HT1080 (cell line): ENCODE data around the gene C20orf96. TPM values are rescaled to one million over a fixed set of nuclear protein-coding genes. Genes with fewer than 3 reads are reported as not detected.
"Not testable (repeated sequence)": the region's sequence is repeated elsewhere in the genome, so short reads cannot be mapped to it uniquely, and the experiment has no call there.

Experiments
- DNase-seq: peaks from one replicate; pipeline ENCODE4 v3.0.0-alpha.2; 2015; ENCODE audit warnings: low read depth
- polyA plus RNA-seq, 2 experiments: library from polyadenylated mRNA; depleted of rRNA; stranded (reverse); fragments of >200 nt; gene quantifications; 2 replicates each; pipeline ENCODE4 v1.2.3, GENCODE V29; 2015
- total RNA-seq: library from RNA; depleted of rRNA; stranded (reverse); fragments of >200 nt; shearing (Covaris generic); gene quantifications from 2 replicates; pipeline ENCODE4 v1.2.3, GENCODE V29; 2014; rRNA removed

The C20orf96 gene
- total RNA-seq: 0.23 and 0.50 TPM in 2 replicates
- 1.7 and 2.2 TPM in 2 replicates for polyA plus RNA-seq (2015; cell fraction: cytosol; rRNA removed)
- polyA plus RNA-seq (2015; cell fraction: nucleus; rRNA removed): 5.3 and 6.7 TPM in 2 replicates

DNA sequence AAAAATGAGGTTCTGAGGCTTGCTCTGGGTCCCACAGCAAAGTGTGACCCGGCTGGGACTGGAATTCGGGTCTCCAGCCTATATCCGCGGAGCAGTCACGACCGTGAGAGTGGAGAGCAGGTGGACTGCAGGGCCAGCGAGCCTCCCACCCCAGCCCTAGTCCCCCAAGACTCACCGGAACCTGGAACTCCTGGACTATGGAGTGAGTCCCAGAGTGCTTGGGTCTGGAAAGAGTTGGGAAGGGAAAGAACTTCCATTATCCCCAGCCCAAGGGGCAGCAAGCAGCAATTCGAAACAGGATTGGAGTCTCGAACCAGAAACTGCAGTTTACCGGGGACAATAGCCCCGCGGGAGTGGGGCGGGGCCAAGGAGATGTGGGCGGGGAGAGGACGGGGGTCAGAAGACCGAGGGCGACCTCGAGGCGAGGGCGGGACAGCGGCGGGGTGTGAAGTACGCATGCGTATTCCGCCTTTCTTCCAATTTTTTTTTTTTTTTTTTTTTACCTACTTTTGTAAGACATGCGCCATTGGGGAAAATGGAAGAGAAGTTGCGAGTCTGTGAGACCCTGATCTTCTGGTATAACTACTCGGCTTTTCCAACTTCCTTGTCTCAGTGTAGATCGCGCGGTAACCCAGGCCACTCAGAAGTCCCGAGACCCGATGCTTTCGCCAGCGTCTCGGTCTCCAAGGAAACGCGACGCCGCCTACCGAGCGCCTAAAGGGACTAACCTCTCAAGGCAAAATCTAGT, at the start of gene C20orf96:
TSS of gene C20orf96 (minus strand) at position 667 of the 748 bp plus-strand sequence. CDS start at position 527, 140 bp downstream.
- peak; percentile 89 for DNase-seq

DNA sequence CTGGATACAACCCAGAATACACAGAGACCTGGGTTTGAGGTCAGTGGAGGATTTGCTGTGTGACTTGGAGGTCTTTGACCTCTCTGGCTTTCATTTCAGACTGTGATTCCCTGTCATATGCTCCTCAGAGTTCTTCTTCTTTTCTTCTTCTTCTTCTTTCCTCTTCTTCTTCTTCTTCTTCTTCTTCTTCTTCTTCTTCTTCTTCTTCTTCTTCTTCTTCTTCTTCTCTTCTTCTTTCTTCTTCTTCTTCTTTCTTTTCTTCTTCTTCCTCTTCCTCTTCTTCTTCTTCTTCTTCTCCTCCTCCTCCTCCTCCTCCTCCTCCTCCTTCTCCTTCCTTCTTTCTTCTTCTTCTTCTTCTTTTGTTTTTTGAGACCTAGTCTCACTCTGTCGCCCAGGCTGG, 45.5 kb upstream of the C20orf96 start:
- DNase-seq: not testable (repeated sequence)

- DNase-seq: no peak
These were observed 44.0 kb upstream of the C20orf96 start for GRCh38 chr20:334578-334977.

- DNase-seq: peak; percentile 67
These were observed 39.9 kb upstream of the C20orf96 start for GRCh38 chr20:330233-331149.

DNA sequence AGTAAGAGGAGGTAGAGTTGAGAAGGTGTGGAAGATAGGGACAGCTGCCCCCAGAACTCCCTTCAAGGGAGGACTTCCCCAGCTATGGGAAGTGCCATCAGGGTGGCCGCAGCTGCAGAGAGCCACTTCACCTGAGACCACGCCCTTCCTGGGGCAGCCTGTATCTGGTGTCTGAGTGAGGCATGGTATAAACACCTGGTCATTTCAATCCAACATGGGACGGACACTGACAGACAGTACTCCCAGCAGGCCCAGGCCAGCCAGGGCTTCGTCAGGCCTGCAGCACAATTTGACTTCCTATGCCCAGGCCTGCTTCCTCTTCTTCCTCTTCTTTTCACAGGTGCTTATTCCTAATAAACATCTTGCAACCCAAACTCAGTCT, 39.3 kb upstream of the C20orf96 start:
- DNase-seq: no peak

- DNase-seq: no peak
These were observed 38.6 kb upstream of the C20orf96 start for GRCh38 chr20:328975-329695.

GRCh38 chr20:328027-328974, 37.8 kb upstream of the C20orf96 start:
- no peak for DNase-seq

DNA sequence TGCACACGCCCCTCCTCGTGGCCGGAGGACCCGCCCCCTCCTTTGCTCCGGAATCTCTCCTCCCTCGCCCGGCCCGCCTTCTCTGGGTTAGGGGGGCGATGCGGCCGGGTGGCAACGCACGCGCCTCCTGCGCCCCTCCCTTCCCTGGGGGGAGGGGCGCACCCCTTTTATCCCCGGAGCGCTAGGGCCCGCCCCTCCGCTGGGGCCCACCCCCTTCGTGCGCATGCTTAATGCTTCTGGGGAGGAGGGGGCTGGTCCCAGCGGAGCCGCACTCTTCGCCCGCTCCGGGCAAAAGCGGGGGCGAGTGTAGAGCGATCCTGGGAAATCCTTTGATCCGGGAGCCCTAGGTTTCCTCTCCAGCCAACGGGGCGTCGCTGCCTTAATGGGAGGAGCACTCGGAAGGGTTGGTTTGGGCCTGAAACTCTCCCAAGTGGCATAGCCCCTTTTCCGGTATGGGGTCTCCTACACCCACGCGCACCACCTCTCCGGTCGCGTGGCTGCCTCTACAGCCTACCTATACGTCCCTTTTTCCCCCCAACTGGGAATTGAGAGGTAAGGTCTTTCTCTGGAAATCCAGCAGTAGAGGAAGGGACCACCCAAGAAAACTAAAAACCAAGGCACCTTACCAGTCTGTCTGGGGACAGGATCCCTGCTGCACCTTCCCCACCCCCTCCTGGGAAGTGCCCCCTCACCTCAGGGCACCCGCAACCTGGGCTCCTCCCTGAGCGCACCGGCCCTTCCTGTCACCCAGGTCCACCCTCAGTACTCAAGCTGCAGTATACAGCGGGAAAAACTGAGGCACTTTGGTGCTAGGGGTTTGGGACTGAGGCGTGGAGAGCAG, 36.9 kb upstream of the C20orf96 start:
- DNase-seq: peak; percentile 93

GRCh38 chr20:326645-327185, 36.2 kb upstream of the C20orf96 start:
- peak; percentile 57 for DNase-seq

DNA sequence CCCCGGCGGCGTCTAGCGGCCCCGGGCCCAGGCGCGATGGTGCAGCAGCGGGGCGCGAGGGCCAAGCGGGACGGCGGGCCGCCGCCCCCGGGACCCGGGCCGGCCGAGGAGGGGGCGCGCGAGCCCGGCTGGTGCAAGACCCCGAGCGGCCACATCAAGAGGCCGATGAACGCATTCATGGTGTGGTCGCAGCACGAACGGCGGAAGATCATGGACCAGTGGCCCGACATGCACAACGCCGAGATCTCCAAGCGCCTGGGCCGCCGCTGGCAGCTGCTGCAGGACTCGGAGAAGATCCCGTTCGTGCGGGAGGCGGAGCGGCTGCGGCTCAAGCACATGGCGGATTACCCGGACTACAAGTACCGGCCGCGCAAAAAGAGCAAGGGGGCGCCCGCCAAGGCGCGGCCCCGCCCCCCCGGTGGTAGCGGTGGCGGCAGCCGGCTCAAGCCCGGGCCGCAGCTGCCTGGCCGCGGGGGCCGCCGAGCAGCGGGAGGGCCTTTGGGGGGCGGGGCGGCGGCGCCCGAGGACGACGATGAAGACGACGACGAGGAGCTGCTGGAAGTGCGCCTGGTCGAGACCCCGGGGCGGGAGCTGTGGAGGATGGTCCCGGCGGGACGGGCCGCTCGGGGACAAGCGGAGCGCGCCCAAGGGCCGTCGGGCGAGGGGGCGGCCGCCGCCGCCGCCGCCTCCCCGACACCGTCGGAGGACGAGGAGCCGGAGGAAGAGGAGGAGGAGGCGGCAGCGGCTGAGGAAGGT, 35.5 kb upstream of the C20orf96 start:
- peak; percentile 52 for DNase-seq

GRCh38 chr20:325045-325888, 34.7 kb upstream of the C20orf96 start, which contains the start of gene SOX12:
SOX12 (plus strand) TSS chr20:325552; CDS start chr20:325925, 373 bp downstream.
- peak; percentile 93 for DNase-seq

GRCh38 chr20:324177-325044, 33.9 kb upstream of the C20orf96 start:
- DNase-seq: peak; percentile 94

- DNase-seq: no peak
These were observed 25.9 kb upstream of the C20orf96 start for GRCh38 chr20:316316-317068.

DNA sequence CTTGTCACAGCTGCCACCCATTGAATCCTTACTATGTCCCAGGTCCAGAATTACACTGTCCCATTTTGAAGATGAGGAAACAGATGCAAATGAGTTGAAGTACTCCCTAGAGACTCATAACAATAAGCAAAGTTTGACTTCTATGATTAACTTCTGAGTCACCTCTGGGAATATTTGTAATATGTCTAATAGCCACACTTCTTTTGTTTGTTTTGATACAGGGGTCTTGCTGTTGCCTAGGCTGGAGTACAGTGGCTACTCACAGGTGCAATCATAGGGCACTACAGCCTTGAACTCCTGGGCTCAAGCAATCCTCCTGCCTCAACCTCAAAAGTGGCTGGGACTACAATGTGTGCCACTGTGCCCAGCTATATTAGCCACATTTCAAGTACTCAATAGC, 23.4 kb upstream of the C20orf96 start:
- peak; percentile 80 for DNase-seq

DNA sequence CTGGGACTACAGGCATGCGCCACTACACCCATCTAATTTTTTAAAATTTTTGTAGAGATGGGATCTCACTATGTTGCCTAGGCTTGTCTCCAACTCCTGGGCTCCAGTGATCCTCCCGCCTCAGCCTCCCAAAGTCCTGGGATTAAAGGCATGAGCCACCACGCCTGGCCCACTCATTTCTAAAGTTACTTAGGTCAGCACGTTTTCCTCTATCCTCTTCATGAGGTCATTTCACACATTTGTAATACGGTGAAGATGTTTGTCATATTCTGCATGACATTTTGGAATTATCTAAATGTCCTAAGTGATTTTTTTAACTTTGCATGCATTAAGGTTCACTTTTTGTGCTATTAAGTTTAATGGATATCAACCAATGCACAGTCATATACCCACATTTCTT, 22.9 kb upstream of the C20orf96 start:
- no peak for DNase-seq
